Measurements from ENCODE around the gene GPT2. TPM values are rescaled to one million over a fixed set of nuclear protein-coding genes. Genes with fewer than 3 reads are reported as not detected.

Gene GPT2
- total RNA-seq, 1 experiment from 2014 or later = 63.2 TPM

DNA sequence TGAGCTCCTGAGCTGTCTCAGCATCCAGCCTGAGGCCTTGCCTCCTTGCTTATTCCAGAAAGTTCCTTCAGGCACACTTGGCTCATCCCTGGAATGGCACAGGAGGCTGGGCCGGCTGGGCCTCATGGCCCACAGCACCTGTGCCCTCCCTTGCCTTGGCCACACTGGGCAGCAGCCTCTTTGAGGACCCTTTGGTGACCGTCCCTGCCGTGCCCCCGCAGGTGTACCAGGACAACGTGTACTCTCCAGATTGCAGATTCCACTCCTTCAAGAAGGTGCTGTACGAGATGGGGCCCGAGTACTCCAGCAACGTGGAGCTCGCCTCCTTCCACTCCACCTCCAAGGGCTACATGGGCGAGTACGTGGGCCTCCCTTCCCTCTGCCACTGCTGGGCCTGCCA, 34.2 kb downstream of the GPT2 start:
- Histone ChIP-seq H3K36me3 (replicated peaks; ENCODE audit: control insufficient read depth, insufficient read depth, low read length) (peaks cover 61% of the 10 kb centered on the region), H3K27me3 (ENCODE audit: control insufficient read depth, insufficient read depth, low read length) (no peaks in the 10 kb centered on the region), H3K4me3 (ENCODE audit: insufficient read depth, low read depth, low read length) (no peak overlapping the region)
- DNase-seq = no peak

DNA sequence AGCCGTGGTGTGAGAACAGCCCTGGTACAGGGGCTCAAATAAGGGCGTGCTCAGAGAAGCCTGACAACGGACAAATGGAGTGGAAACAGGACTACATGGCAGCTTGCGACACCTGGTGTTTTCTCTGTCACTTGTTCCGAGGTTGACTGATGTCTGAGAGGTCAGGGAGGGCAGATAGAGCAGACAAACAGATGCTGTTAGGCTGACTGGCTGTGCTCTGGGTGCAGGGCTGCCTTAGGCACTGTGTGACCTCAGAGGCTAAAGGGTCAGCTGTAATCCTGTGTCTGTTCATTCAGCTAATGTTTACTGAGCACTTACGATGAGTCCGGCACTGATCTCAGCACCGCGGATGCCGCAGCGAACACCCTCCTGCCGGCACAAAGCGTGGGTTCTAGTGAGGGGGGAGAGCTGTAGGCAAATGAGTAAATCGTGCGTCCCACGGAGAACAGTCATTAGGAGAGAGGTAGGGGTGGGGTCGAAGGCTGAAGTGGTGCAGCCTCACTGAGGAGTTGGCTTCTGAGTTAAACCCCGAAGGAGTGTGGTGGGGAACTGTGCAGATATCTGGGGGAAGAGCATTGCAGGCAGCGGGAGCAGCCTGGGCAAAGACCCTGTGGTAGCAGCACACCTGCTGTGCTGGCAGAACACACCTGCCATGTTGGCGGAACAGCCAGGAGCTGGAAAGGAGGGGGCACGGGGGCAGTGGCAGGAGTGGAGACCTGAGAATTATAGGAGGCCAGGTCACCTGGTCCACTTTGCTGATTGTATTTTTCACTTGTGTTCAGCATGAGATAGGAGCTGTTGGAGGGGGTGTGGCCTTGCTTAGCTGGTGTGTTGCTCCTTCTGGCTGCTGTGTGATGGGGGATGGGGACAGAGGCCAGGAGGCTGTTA, 35.0 kb downstream of the GPT2 start:
- no peak for DNase-seq
- Histone ChIP-seq H3K27me3 (ENCODE audit: control insufficient read depth, insufficient read depth, low read length) (no peaks in the 10 kb centered on the region), H3K4me3 (ENCODE audit: insufficient read depth, low read depth, low read length) (no peak overlapping the region), H3K36me3 (replicated peaks; ENCODE audit: control insufficient read depth, insufficient read depth, low read length) (peaks cover 65% of the 10 kb centered on the region)

DNA sequence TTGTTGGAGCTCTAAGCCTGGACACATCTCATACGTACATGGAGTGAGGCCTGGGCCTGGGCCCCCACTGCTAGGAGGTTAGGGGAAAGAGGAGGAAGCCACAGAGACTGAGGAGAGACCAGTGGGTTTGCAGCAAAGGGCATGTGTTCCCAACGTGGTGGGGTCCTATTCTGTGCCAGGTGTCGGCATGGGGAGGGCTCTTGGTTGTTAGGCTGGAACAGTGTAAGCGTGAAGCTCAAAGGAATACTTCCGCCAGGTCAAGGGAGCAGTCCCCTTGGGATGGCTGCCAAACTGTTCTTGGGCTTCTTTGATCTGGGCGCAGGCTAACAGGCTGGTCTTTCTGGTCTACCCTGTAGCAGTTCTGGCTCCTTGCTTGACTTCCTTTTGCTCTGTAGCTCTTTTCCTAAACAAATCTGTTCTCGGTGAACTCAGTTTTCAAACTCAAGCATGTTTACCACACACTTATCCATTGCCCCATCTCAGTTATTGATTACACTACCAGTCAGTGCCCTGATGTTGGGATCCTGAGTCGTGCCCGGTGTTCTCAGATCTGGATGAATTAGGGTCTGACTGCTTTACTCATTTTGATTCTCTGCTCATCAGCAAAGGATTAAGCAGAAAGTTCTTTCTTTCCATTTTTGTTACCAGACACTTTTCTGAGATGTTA, 36.4 kb downstream of the GPT2 start:
- peaks cover 67% of the 10 kb centered on the region for H3K36me3 ChIP-seq (replicated peaks; ENCODE audit: control insufficient read depth, insufficient read depth, low read length)
- H3K27me3 ChIP-seq (ENCODE audit: control insufficient read depth, insufficient read depth, low read length) = no peaks in the 10 kb centered on the region
- DNase-seq = no peak
- no peak overlapping the region for H3K4me3 ChIP-seq (ENCODE audit: insufficient read depth, low read depth, low read length)

DNA sequence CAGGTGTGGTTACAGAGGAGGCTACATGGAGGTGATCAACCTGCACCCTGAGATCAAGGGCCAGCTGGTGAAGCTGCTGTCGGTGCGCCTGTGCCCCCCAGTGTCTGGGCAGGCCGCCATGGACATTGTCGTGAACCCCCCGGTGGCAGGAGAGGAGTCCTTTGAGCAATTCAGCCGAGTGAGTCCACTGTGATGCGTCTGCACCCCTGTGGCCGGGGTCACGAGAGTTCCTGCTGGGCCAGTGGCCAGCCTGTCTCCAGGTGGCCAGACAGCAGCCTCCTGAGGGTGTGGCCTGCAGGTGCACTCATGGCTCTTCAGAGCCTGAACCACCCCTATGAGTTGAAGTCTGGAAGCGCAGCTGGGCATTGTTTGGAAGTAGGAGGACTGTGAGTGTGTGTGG, 38.1 kb downstream of the GPT2 start:
- Histone ChIP-seq H3K27me3 (ENCODE audit: control insufficient read depth, insufficient read depth, low read length) (no peaks in the 10 kb centered on the region), H3K36me3 (replicated peaks; ENCODE audit: control insufficient read depth, insufficient read depth, low read length) (peaks cover 68% of the 10 kb centered on the region), H3K4me3 (ENCODE audit: insufficient read depth, low read depth, low read length) (no peak overlapping the region)
- no peak for DNase-seq

DNA sequence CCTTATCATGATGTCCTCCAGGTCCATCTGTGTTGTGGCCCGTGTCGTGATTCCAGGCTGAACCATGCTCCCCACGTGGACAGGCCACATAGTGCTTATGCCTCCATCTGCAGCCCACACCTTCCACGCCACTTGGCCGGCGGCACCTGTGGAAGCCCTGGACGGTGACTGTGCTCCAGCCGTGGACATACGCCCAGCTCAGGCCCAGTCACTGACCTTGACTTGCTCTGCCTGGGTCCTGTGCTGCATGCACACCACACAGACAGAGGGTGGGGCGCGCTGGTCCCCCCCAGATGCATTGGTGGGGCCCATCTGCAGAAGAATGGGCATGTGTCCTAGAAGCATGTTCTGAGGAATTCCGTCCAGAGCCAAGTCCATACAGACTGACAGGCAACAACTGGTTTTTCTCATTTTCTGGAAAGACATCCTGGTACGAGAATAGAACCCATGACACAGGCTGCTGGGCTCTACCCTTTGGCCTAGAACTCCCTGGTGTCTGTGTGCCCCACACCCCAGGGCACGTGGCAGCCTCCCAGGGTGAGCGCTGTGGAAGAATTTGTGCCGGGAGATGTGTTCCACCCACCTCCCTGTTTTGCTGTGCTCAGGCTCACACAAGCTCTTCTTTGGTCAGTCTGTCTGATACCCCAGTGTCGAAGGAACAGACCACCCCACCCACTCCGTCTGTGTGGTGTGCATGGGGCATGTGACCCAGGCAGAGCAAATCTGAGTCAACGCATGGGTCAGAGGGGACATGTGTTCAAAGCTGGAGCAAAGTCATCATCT, 39.5 kb downstream of the GPT2 start:
- DNase-seq = no peak
- Histone ChIP-seq H3K27me3 (ENCODE audit: control insufficient read depth, insufficient read depth, low read length) (no peaks in the 10 kb centered on the region), H3K4me3 (ENCODE audit: insufficient read depth, low read depth, low read length) (no peak overlapping the region), H3K36me3 (replicated peaks; ENCODE audit: control insufficient read depth, insufficient read depth, low read length) (peaks cover 62% of the 10 kb centered on the region)

DNA sequence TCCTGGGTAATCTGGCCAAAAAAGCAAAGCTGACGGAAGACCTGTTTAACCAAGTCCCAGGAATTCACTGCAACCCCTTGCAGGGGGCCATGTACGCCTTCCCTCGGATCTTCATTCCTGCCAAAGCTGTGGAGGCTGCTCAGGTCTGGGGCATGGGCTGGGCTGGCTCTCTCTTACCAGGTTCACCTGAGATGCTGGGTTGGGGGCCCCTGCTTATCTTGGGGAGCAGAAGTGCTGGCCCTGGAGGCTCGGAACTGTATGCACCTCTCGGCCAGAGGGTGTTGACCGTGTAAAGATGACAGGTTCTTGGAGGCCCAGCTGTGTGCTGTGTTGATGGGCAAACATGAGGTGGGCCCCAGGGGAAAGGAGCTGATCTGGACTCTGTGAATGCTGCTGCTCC, 40.2 kb downstream of the GPT2 start:
- Histone ChIP-seq H3K36me3 (replicated peaks; ENCODE audit: control insufficient read depth, insufficient read depth, low read length) (peaks cover 61% of the 10 kb centered on the region), H3K27me3 (ENCODE audit: control insufficient read depth, insufficient read depth, low read length) (no peaks in the 10 kb centered on the region), H3K4me3 (ENCODE audit: insufficient read depth, low read depth, low read length) (no peak overlapping the region)
- DNase-seq = no peak

DNA sequence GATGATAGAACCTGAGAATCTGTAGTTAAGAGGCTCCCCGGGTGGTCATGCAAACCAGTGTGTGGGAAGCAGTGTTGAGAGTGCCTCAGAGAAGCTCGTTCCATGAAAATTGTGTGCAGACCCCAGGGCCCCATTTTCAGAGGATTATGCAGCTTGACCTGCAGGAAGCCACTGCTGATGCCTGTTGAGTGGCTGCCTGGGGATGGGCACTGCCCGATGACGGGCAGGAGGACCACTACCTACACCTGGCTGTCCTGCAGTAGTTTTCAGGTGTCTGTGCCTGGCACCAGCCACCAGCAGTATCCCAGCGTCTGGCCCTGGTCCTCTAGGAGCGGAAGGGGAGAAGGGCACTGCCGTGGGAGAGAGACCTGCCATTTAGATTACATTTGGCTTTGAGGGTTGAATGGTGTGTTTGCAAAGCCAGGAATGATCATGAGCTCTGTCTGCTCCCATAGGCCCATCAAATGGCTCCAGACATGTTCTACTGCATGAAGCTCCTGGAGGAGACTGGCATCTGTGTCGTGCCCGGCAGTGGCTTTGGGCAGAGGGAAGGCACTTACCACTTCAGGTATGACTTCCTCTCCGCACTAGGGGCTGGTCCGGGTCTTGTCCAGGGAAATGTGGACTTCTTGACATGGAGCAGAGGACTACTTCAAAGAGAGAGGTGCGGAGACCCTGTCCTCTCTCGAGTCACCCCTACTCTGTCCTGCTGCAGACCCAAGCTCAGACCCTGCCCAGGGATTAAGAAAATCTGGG, 42.5 kb downstream of the GPT2 start:
- H3K27me3 ChIP-seq (ENCODE audit: control insufficient read depth, insufficient read depth, low read length) = no peaks in the 10 kb centered on the region
- H3K36me3 ChIP-seq (replicated peaks; ENCODE audit: control insufficient read depth, insufficient read depth, low read length) = peaks cover 54% of the 10 kb centered on the region

DNA sequence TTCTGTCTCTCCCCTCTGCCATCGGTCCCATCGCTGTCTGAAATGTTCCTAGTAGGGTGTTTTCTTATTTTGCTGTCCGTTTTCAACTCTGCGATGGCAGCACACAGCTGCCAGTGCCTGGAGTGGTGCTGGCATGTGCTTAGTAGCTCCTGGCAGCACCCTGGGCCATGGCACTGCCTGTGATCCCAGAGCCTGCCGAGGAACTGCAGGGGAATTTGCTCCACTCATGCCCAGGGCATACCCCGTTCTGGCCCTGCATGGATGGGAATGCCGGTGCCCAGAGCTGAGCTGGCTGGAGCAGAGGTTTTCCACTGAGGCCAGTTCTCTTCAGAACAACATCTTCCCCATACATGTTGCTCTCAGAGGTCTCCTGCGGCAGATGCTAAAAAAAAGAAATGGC, 43.1 kb downstream of the GPT2 start:
- H3K4me3 ChIP-seq (ENCODE audit: insufficient read depth, low read depth, low read length) = no peak overlapping the region
- DNase-seq = no peak
- peaks cover 47% of the 10 kb centered on the region for H3K36me3 ChIP-seq (replicated peaks; ENCODE audit: control insufficient read depth, insufficient read depth, low read length)
- no peaks in the 10 kb centered on the region for H3K27me3 ChIP-seq (ENCODE audit: control insufficient read depth, insufficient read depth, low read length)

More for the DNA sequence above, 42.5 kb downstream of the GPT2 start:
- H3K4me3 ChIP-seq (ENCODE audit: insufficient read depth, low read depth, low read length) = no peak overlapping the region
- no peak for DNase-seq

DNA sequence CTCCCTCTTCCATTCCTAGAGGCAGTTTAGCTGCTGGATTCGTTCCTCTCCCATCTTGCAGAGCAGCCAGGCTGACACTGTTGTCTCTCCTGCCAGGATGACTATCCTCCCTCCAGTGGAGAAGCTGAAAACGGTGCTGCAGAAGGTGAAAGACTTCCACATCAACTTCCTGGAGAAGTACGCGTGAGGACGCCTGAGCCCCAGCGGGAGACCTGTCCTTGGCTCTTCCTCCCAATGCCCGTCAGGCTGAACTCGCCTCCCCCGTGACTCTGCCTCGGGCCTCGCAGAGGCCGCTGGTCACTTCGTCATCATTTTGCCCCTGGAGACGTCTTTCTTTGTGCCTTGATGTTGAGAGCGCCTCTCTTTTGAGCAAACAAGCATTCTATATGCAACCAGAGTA, 44.6 kb downstream of the GPT2 start:
- DNase-seq = no peak
- no peaks in the 10 kb centered on the region for H3K27me3 ChIP-seq (ENCODE audit: control insufficient read depth, insufficient read depth, low read length)
- peaks cover 35% of the 10 kb centered on the region for H3K36me3 ChIP-seq (replicated peaks; ENCODE audit: control insufficient read depth, insufficient read depth, low read length)
- H3K4me3 ChIP-seq (ENCODE audit: insufficient read depth, low read depth, low read length) = no peak overlapping the region

DNA sequence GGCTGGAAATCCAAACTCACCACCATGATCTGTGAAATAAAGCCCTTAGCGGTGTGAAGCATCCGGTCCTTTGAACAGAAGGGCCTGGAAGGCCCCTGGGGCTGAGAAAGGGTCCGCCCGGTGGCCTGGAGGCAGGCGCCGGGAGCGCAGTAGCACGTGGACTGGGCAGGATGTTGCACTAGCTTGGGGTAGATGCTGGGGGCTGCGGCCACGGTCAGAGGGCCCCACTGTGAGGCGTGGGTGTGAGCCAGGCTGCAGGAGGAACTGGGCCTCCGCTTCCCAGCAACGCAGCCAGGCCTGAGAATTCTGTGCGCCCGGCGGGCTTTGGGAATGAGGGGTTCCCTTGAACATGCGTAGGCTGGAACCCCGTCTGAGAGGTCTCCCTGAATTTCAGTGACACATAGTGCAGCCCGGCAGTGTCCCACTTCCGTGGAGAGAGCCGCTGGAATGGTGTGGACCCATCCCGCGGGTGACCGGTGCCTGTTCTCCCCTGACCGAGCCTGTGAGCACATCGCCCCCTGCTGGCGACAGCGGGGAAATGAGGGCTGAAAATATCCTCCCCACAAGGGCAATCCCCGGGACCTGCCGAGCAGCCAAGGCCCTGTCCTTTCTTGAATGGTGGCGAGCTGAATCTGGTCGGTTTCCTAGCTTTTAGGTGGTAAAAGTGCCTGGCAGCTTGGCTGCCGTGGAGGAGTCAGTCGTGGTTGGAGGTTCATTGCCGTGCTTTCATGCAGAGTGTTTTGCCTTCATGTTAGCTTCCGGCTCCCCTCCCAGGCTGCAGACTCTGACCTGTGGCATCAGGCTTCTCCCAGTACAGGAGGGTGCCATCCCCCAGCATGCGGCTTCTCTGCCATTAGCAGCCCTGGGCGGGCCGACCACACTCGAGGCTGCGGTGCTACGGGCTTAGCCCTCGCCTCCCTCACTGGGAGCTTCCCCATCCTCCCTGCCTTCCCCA, 45.5 kb downstream of the GPT2 start:
- DNase-seq = peak; percentile 96
- Histone ChIP-seq H3K4me3 (ENCODE audit: insufficient read depth, low read depth, low read length) (no peak overlapping the region), H3K36me3 (replicated peaks; ENCODE audit: control insufficient read depth, insufficient read depth, low read length) (peaks cover 27% of the 10 kb centered on the region)

DNA sequence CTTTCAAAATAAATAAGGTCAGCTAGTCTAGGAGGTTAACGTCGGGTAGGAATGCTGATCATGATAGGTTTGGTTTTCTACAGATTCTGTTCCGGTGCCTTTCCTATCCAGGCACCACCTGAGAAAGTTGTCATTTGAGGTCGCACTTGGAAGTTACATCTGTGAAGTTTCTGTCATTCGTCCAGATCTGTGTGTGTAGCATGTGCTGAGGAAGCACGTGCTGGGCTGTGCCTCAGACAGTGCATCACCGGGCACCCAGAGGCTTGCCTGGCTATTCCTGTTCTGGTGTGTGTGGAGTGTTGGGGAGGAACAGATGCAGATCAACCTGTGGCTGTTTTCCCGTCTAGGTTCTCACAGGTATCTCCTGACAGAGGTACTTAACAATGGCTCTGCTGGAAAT, 46.7 kb downstream of the GPT2 start:
- no peak overlapping the region for H3K4me3 ChIP-seq (ENCODE audit: insufficient read depth, low read depth, low read length)

More for the DNA sequence above, 45.5 kb downstream of the GPT2 start:
- H3K27me3 ChIP-seq (ENCODE audit: control insufficient read depth, insufficient read depth, low read length) = no peaks in the 10 kb centered on the region

DNA sequence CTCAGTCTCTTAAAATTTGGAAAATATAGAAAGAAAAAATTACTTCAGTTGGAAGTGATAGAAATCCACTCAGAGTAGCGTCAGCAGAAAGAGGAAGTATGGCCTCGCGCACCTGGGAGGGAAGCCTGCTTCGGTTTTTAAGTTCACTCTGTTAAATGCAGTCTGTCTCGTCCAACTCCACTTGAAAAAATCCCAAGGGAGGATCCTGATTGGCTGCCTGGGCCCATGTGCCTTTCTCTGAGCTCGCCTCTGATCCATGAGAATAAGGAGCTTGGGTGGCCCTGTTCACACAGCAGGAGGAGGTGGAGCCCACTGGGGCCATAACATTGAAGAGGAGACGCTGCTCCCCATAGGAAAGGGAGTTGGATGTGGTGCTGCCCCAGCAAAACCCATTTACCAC, 48.6 kb downstream of the GPT2 start:
- DNase-seq = peak; percentile 89
- Histone ChIP-seq H3K27me3 (ENCODE audit: control insufficient read depth, insufficient read depth, low read length) (no peaks in the 10 kb centered on the region), H3K36me3 (replicated peaks; ENCODE audit: control insufficient read depth, insufficient read depth, low read length) (peaks cover 11% of the 10 kb centered on the region), H3K4me3 (ENCODE audit: insufficient read depth, low read depth, low read length) (no peak overlapping the region)

More for the DNA sequence above, 46.7 kb downstream of the GPT2 start:
- H3K36me3 ChIP-seq (replicated peaks; ENCODE audit: control insufficient read depth, insufficient read depth, low read length) = peaks cover 24% of the 10 kb centered on the region
- no peak for DNase-seq
- H3K27me3 ChIP-seq (ENCODE audit: control insufficient read depth, insufficient read depth, low read length) = no peaks in the 10 kb centered on the region

DNA sequence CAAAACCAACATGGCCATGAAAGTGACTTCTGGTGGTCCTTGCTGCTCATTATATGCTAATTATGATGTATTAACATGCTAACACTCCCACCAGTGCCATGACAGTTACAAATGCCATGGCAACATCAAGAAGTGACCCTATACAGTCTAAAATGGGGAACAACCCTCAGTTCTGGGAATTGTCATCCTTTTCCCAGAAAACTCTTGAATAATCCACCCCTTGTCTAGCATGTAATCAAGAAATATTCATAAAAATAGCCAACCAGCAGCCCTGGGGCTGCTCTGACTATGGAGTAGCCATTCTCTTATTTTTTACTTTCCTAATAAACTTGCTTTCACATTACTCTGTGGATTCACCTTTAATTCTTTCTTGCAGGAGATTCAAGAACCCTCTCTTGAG, 53.4 kb downstream of the GPT2 start:
- no peak overlapping the region for H3K4me3 ChIP-seq (ENCODE audit: insufficient read depth, low read depth, low read length)
- H3K27me3 ChIP-seq (ENCODE audit: control insufficient read depth, insufficient read depth, low read length) = no peaks in the 10 kb centered on the region
- H3K36me3 ChIP-seq (replicated peaks; ENCODE audit: control insufficient read depth, insufficient read depth, low read length) = no peaks in the 10 kb centered on the region
- no peak for DNase-seq
